ENCODE data around the gene GPRIN1. TPM values are rescaled to one million over a fixed set of nuclear protein-coding genes. Genes with fewer than 3 reads are reported as not detected.

The GPRIN1 gene
- total RNA-seq, 1 donor from 2014 or later, result 0.67 TPM

GRCh38 chr5:176595386-176595943, 14.5 kb downstream of the GPRIN1 start:
- H3K9me3 Mint-ChIP-seq, result no peaks in the 10 kb centered on the region
- no peak for DNase-seq (ENCODE audit: low spot score)
- Histone ChIP-seq H3K27me3 (peaks cover 24% of the 10 kb centered on the region), H3K4me3 (no peak overlapping the region), H4K20me1 (ENCODE audit: low read depth) (no peaks in the 10 kb centered on the region), H3K36me3 (no peaks in the 10 kb centered on the region), H3K4me1 (no peaks in the 10 kb centered on the region), H3K27ac (no peak overlapping the region), H3F3A (ENCODE audit: low read depth) (peaks cover 8% of the 10 kb centered on the region), H3K79me2 (ENCODE audit: low read depth) (no peaks in the 10 kb centered on the region), H3K9me3 (ENCODE audit: low read depth) (no peaks in the 10 kb centered on the region), H2AFZ (replicated peaks) (no peak overlapping the region), H3K4me2 (no peak overlapping the region), H3K9ac (no peak overlapping the region)
- no peak overlapping the region for H3K4me3 Mint-ChIP-seq
- H3K4me1 Mint-ChIP-seq, result no peaks in the 10 kb centered on the region
- TF ChIP-seq CTCF (IDR thresholded peaks at IDR 0.05) (no peak), EZH2 (IDR thresholded peaks at IDR 0.05) (no peak), EZH2phosphoT487 (IDR thresholded peaks at IDR 0.05) (no peak)
- H3K27ac Mint-ChIP-seq, result no peak overlapping the region
- H3K27me3 Mint-ChIP-seq (ENCODE audit: insufficient read depth, low read depth), result peaks cover 9% of the 10 kb centered on the region
- H3K36me3 Mint-ChIP-seq, result peaks cover 10% of the 10 kb centered on the region

- H3K9ac ChIP-seq, result no peak overlapping the region
- peaks cover 24% of the 10 kb centered on the region for H3K27me3 ChIP-seq
- no peak overlapping the region for H3K27ac Mint-ChIP-seq
- H3K4me1 Mint-ChIP-seq, result no peaks in the 10 kb centered on the region
- no peak overlapping the region for H2AFZ ChIP-seq (replicated peaks)
- TF ChIP-seq EZH2phosphoT487 (IDR thresholded peaks at IDR 0.05) (no peak), EZH2 (IDR thresholded peaks at IDR 0.05) (no peak), CTCF (IDR thresholded peaks at IDR 0.05) (no peak)
- H3K36me3 ChIP-seq, result no peaks in the 10 kb centered on the region
- H3K27ac ChIP-seq, result no peak overlapping the region
- H3K36me3 Mint-ChIP-seq, result peaks cover 10% of the 10 kb centered on the region
- H3K79me2 ChIP-seq (ENCODE audit: low read depth), result no peaks in the 10 kb centered on the region
- peaks cover 8% of the 10 kb centered on the region for H3F3A ChIP-seq (ENCODE audit: low read depth)
- H3K9me3 Mint-ChIP-seq, result no peaks in the 10 kb centered on the region
- peaks cover 12% of the 10 kb centered on the region for H3K27me3 Mint-ChIP-seq (ENCODE audit: insufficient read depth, low read depth)
- no peaks in the 10 kb centered on the region for H4K20me1 ChIP-seq (ENCODE audit: low read depth)
- H3K4me3 ChIP-seq, result no peak overlapping the region
- no peaks in the 10 kb centered on the region for H3K4me1 ChIP-seq
- DNase-seq (ENCODE audit: low spot score), result no peak
- H3K9me3 ChIP-seq (ENCODE audit: low read depth), result no peaks in the 10 kb centered on the region
- H3K4me3 Mint-ChIP-seq, result no peak overlapping the region
- H3K4me2 ChIP-seq, result no peak overlapping the region
Observed at GRCh38 chr5:176594554-176594953, 15.4 kb downstream of the GPRIN1 start.

GRCh38 chr5:176593273-176593869, 16.6 kb downstream of the GPRIN1 start:
- Mint-ChIP-seq H3K4me1 (no peaks in the 10 kb centered on the region), H3K36me3 (peaks cover 5% of the 10 kb centered on the region), H3K27ac (no peak overlapping the region), H3K27me3 (ENCODE audit: insufficient read depth, low read depth) (peaks cover 12% of the 10 kb centered on the region), H3K9me3 (no peaks in the 10 kb centered on the region), H3K4me3 (no peak overlapping the region)
- Histone ChIP-seq H3F3A (ENCODE audit: low read depth) (peaks cover 8% of the 10 kb centered on the region), H2AFZ (replicated peaks) (no peak overlapping the region), H3K36me3 (no peaks in the 10 kb centered on the region), H3K9me3 (ENCODE audit: low read depth) (no peaks in the 10 kb centered on the region), H3K79me2 (ENCODE audit: low read depth) (no peaks in the 10 kb centered on the region), H3K4me1 (no peaks in the 10 kb centered on the region), H3K4me3 (no peak overlapping the region), H3K9ac (no peak overlapping the region), H4K20me1 (ENCODE audit: low read depth) (no peaks in the 10 kb centered on the region), H3K27ac (no peak overlapping the region), H3K27me3 (peaks cover 22% of the 10 kb centered on the region), H3K4me2 (no peak overlapping the region)
- DNase-seq (ENCODE audit: low spot score), result no peak
- TF ChIP-seq EZH2phosphoT487 (IDR thresholded peaks at IDR 0.05) (no peak), EZH2 (IDR thresholded peaks at IDR 0.05) (no peak), CTCF (IDR thresholded peaks at IDR 0.05) (no peak)
